IMR-90 (cell line): ENCODE data around the gene CLEC2D. TPM values are rescaled to one million over a fixed set of nuclear protein-coding genes. Genes with fewer than 3 reads are reported as not detected.

Source experiments
- ATAC-seq: fragments of 200-7000 bp; cut with Tn5 transposase; 2 replicates; pipeline ENCODE4 v1.9.1; 2020; ENCODE audit warnings: low read depth, mild to moderate bottlenecking, moderate library complexity
- BruUV-seq: library from RNA; stranded (reverse); fragments of 400-500 nt; replicated peaks from 2 replicates; lab custom pipeline; 2021; lab: Mats Ljungman, UMichigan
- CTCF ChIA-PET: fragments of 300-600 bp; formaldehyde crosslinking; extraction: SDS; loops from one replicate; lab custom pipeline; 2021; ENCODE audit warnings: antibody characterized with exemption; lab: Yijun Ruan, JAX
- POLR2A ChIA-PET: fragments of 300-600 bp; sonication (Branson Sonifier 250); formaldehyde crosslinking; loops from one replicate; lab custom pipeline; 2022; ENCODE audit warnings: antibody characterized with exemption; ENCODE audit not compliant: unreplicated experiment; lab: Charles Lee
- DNase-seq: peaks from one replicate; pipeline ENCODE4 v3.0.0; 2013
- H2AFZ ChIP-seq: replicated peaks from 2 replicates; pipeline ENCODE3; 2013; ENCODE audit warnings: low read length, mild to moderate bottlenecking; ENCODE audit not compliant: poor library complexity
- H2AK5ac ChIP-seq: 2 replicates; pipeline ENCODE4 v1.6.1; 2013; ENCODE audit warnings: low read depth, low read length, inconsistent platforms
- H2AK9ac ChIP-seq: replicated peaks from 2 replicates; pipeline ENCODE3; 2013; ENCODE audit warnings: mild to moderate bottlenecking, low read depth, low read length, moderate library complexity; ENCODE audit not compliant: poor library complexity
- H2BK120ac ChIP-seq: 2 replicates; pipeline ENCODE4 v1.6.1; 2013; ENCODE audit warnings: low read depth, low read length, inconsistent platforms
- H2BK15ac ChIP-seq: 3 replicates; pipeline ENCODE4 v1.6.1; 2013; ENCODE audit warnings: low read depth, low read length, inconsistent platforms
- H2BK20ac ChIP-seq: 2 replicates; pipeline ENCODE4 v1.6.1; 2013; ENCODE audit warnings: low read depth, mild to moderate bottlenecking, inconsistent platforms, low read length, moderate library complexity
- H2BK5ac ChIP-seq: 2 replicates; pipeline ENCODE4 v1.6.1; 2013; ENCODE audit warnings: mild to moderate bottlenecking, low read depth, low read length, inconsistent platforms; ENCODE audit not compliant: poor library complexity, severe bottlenecking
- H3K14ac ChIP-seq: replicated peaks from 2 replicates; pipeline ENCODE4 v1.6.1; 2013; ENCODE audit warnings: low read depth, low read length, inconsistent platforms
- H3K18ac ChIP-seq: 2 replicates; pipeline ENCODE4 v1.6.1; 2013; ENCODE audit warnings: low read depth, low read length, control low read depth
- H3K23ac ChIP-seq: 2 replicates; pipeline ENCODE4 v1.6.1; 2013; ENCODE audit warnings: low read depth, low read length, inconsistent platforms
- H3K27ac ChIP-seq: 2 replicates; pipeline ENCODE4 v1.5.1; 2013; ENCODE audit warnings: mild to moderate bottlenecking, control low read depth, low read length; ENCODE audit not compliant: insufficient read depth
- H3K27me3 ChIP-seq: 2 replicates; pipeline ENCODE4 v1.6.1; 2013; ENCODE audit warnings: low read length; ENCODE audit not compliant: control insufficient read depth, insufficient read depth
- H3K36me3 ChIP-seq: 2 replicates; pipeline ENCODE4 v1.6.1; 2013; ENCODE audit warnings: low read length, mixed read lengths; ENCODE audit not compliant: control insufficient read depth, insufficient read depth
- H3K4ac ChIP-seq: 2 replicates; pipeline ENCODE4 v1.6.1; 2013; ENCODE audit warnings: low read depth, low read length, inconsistent platforms
- H3K4me1 ChIP-seq: 2 replicates; pipeline ENCODE4 v1.6.1; 2013; ENCODE audit warnings: low read length, mixed read lengths; ENCODE audit not compliant: control insufficient read depth, insufficient read depth
- H3K4me2 ChIP-seq: 2 replicates; pipeline ENCODE4 v1.6.1; 2013; ENCODE audit warnings: low read depth, mild to moderate bottlenecking, control low read depth, low read length, moderate library complexity
- H3K4me3 ChIP-seq: 2 replicates; pipeline ENCODE4 v1.5.1; 2013; ENCODE audit warnings: low read depth, mild to moderate bottlenecking, control low read depth, low read length, moderate library complexity; ENCODE audit not compliant: insufficient read depth
- H3K56ac ChIP-seq: 2 replicates; pipeline ENCODE4 v1.6.1; 2013; ENCODE audit warnings: low read length, inconsistent platforms; ENCODE audit not compliant: insufficient read depth; ENCODE audit errors: extremely low read depth
- H3K79me1 ChIP-seq, 2 experiments: 2 replicates each; pipeline ENCODE4 v1.6.1; 2013; ENCODE audit warnings: low read length in 2 of 2, inconsistent platforms in 1 of 2, low read depth in 1 of 2
- H3K9ac ChIP-seq: 2 replicates; pipeline ENCODE4 v1.6.1; 2013; ENCODE audit warnings: low read depth, low read length, control low read depth
- H3K9me1 ChIP-seq: 2 replicates; pipeline ENCODE4 v1.6.1; 2013; ENCODE audit warnings: low read length, inconsistent platforms; ENCODE audit not compliant: insufficient read depth
- H3K9me3 ChIP-seq: 2 replicates; pipeline ENCODE4 v1.6.1; 2013; ENCODE audit warnings: low read length; ENCODE audit not compliant: control insufficient read depth, insufficient read depth
- H4K20me1 ChIP-seq: 2 replicates; pipeline ENCODE4 v1.6.1; 2013; ENCODE audit warnings: low read length, inconsistent platforms; ENCODE audit not compliant: insufficient read depth
- H4K5ac ChIP-seq: 2 replicates; pipeline ENCODE4 v1.6.1; 2013; ENCODE audit warnings: mild to moderate bottlenecking, low read depth, low read length, control low read depth
- H4K8ac ChIP-seq, 2 experiments: 2 replicates each; pipeline ENCODE4 v1.6.1; 2013; ENCODE audit warnings: low read depth in 2 of 2, low read length in 2 of 2, control low read depth in 1 of 2, inconsistent platforms in 1 of 2
- H4K91ac ChIP-seq: 2 replicates; pipeline ENCODE4 v1.6.1; 2013; ENCODE audit warnings: low read depth, low read length, inconsistent platforms; ENCODE audit not compliant: insufficient read depth
- BHLHE40 ChIP-seq: fragments of 150-350 bp; IDR thresholded peaks from 2 replicates; pipeline ENCODE4 v1.6.1; 2016; ENCODE audit warnings: mild to moderate bottlenecking, low read depth, low read length
- CEBPB ChIP-seq: IDR thresholded peaks from 2 replicates; pipeline ENCODE4 v1.6.1; 2012; ENCODE audit warnings: low read depth, low read length, improper control_type of control experiment
- CHD1 ChIP-seq: IDR thresholded peaks from 2 replicates; pipeline ENCODE4 v1.6.1; 2012; ENCODE audit warnings: low read depth, low read length, improper control_type of control experiment
- FOS ChIP-seq: fragments of 150-350 bp; IDR thresholded peaks from 2 replicates; pipeline ENCODE4 v1.6.1; 2016; ENCODE audit warnings: low read depth, low read length
- MAFK ChIP-seq: IDR thresholded peaks from 2 replicates; pipeline ENCODE4 v1.6.1; 2012; ENCODE audit warnings: low read depth, low read length, improper control_type of control experiment
- MAZ ChIP-seq: IDR thresholded peaks from 2 replicates; pipeline ENCODE4 v1.6.1; 2012; ENCODE audit warnings: low read depth, mild to moderate bottlenecking, low read length, improper control_type of control experiment, moderate library complexity, borderline replicate concordance
- MXI1 ChIP-seq: IDR thresholded peaks from 2 replicates; pipeline ENCODE4 v1.6.1; 2012; ENCODE audit warnings: low read depth, mild to moderate bottlenecking, low read length, moderate library complexity, borderline replicate concordance
- NFE2L2 ChIP-seq: fragments of 150-350 bp; IDR thresholded peaks from 2 replicates; pipeline ENCODE4 v1.6.1; 2016; ENCODE audit warnings: low read depth, mild to moderate bottlenecking, low read length
- POLR2A ChIP-seq: IDR thresholded peaks from 2 replicates; pipeline ENCODE4 v1.6.1; 2012; ENCODE audit warnings: mild to moderate bottlenecking, low read depth, low read length
- RAD21 ChIP-seq: IDR thresholded peaks from 2 replicates; pipeline ENCODE4 v1.6.1; 2012; ENCODE audit warnings: low read length, improper control_type of control experiment
- RCOR1 ChIP-seq: IDR thresholded peaks from 2 replicates; pipeline ENCODE4 v1.6.1; 2012; ENCODE audit warnings: mild to moderate bottlenecking, low read length, improper control_type of control experiment; ENCODE audit not compliant: insufficient replicate concordance
- RFX5 ChIP-seq: IDR thresholded peaks from 2 replicates; pipeline ENCODE4 v1.8.0; 2012; ENCODE audit warnings: low read depth, mild to moderate bottlenecking, low read length, moderate library complexity
- SMC3 ChIP-seq: fragments of 150-350 bp; IDR thresholded peaks from 2 replicates; pipeline ENCODE4 v1.6.1; 2016; ENCODE audit warnings: low read depth, mild to moderate bottlenecking, antibody characterized with exemption, low read length, moderate library complexity
- WGBS, 2 experiments: methylation state at CpG; one replicate each; pipeline versions ENCODE4 v1.1.5 to v1.1.7; 2013; ENCODE audit warnings: missing lambda C conversion rate in 2 of 2; ENCODE audit not compliant: insufficient read length in 1 of 2; ENCODE audit errors: extremely low coverage in 2 of 2; 5-methylcytosine and 5-hydroxymethylcytosine counted together
- dilution Hi-C: fragments of 300-500 bp; cut with HindIII; formaldehyde crosslinking; loops from one replicate; pipeline ENCODE4 v1.14.3; 2018; ENCODE audit warnings: low sequenced_read_pairs; ENCODE audit not compliant: unreplicated experiment
- in situ Hi-C: fragments of 300-500 bp; cut with MboI; formaldehyde crosslinking; loops from 3 replicates; pipeline ENCODE4 v1.14.3; 2019; ENCODE audit warnings: low sequenced_read_pairs, inconsistent platforms, mixed read lengths
- intact Hi-C: fragments of 100-400 bp; cut with micrococcal nuclease; formaldehyde crosslinking; loops from 2 replicates; pipeline ENCODE4 v1.10.0; 2022
- polyA plus RNA-seq, 3 experiments: library from polyadenylated mRNA; depleted of rRNA; stranded (reverse); fragments of >200 nt; gene quantifications; 2 replicates each; pipeline ENCODE4 v1.2.3, GENCODE V29; 2012; ENCODE audit warnings: low replicate concordance in 1 of 3
- total RNA-seq: library from RNA; depleted of rRNA; stranded (reverse); fragments of >200 nt; gene quantifications from 2 replicates; pipeline ENCODE4 v1.2.3, GENCODE V29; 2012
- TF ChIP-seq, protein P1 (sequence below): conservative IDR thresholded peaks from 2 replicates; pipeline ENCODE4 v1.5.1; 2012; ENCODE audit warnings: mild to moderate bottlenecking, low read depth, low read length, improper control_type of control experiment
- TF ChIP-seq, protein P2 (sequence below): fragments of 150-350 bp; IDR thresholded peaks from 2 replicates; pipeline ENCODE4 v1.6.1; 2016; ENCODE audit warnings: low read depth, mild to moderate bottlenecking, low read length, moderate library complexity, borderline replicate concordance
- TF ChIP-seq, protein P3 (sequence below): fragments of 150-350 bp; IDR thresholded peaks from 2 replicates; pipeline ENCODE4 v1.6.1; 2017; ENCODE audit warnings: mild to moderate bottlenecking, antibody characterized with exemption, low read length, low read depth

Gene CLEC2D
- total and polyA plus RNA-seq, 2 of the 4 experiments (the other 2 are of a cell fraction), result 0.72 to 1.2 TPM

DNA sequence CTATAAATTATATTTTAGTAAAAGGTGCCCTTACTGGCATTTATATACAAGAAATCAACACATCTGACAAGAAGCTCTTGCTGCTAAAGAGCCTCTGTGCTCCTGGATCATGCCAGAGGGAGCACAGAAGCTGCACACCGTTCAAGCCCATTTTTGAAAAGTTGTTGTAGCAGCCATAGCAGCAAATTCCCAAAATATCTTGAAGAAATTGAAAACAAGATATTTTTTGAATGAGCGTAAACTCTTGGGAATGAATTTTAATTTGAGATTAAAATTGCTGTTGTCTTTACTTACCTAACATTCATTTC, 540 bp upstream of the CLEC2D start:
- no peak overlapping the region for H2AK9ac ChIP-seq
- H3K4me3 ChIP-seq, result no peak overlapping the region
- H2AK5ac ChIP-seq, result no peak overlapping the region
- no peak overlapping the region for H2BK5ac ChIP-seq
- no peak overlapping the region for H2BK120ac ChIP-seq
- no peak overlapping the region for H3K14ac ChIP-seq
- TF ChIP-seq MXI1, result no peak
- no peak for TF ChIP-seq RFX5
- TF ChIP-seq SMC3, result no peak
- TF ChIP-seq RCOR1, result no peak
- TF ChIP-seq, protein P1, sequence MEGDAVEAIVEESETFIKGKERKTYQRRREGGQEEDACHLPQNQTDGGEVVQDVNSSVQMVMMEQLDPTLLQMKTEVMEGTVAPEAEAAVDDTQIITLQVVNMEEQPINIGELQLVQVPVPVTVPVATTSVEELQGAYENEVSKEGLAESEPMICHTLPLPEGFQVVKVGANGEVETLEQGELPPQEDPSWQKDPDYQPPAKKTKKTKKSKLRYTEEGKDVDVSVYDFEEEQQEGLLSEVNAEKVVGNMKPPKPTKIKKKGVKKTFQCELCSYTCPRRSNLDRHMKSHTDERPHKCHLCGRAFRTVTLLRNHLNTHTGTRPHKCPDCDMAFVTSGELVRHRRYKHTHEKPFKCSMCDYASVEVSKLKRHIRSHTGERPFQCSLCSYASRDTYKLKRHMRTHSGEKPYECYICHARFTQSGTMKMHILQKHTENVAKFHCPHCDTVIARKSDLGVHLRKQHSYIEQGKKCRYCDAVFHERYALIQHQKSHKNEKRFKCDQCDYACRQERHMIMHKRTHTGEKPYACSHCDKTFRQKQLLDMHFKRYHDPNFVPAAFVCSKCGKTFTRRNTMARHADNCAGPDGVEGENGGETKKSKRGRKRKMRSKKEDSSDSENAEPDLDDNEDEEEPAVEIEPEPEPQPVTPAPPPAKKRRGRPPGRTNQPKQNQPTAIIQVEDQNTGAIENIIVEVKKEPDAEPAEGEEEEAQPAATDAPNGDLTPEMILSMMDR, result no peak
- TF ChIP-seq BHLHE40, result no peak
- no peak for TF ChIP-seq CEBPB
- no peak for TF ChIP-seq MAZ
- TF ChIP-seq CHD1, result no peak
- TF ChIP-seq RAD21, result no peak
- TF ChIP-seq POLR2A, result no peak
- TF ChIP-seq, protein P2, sequence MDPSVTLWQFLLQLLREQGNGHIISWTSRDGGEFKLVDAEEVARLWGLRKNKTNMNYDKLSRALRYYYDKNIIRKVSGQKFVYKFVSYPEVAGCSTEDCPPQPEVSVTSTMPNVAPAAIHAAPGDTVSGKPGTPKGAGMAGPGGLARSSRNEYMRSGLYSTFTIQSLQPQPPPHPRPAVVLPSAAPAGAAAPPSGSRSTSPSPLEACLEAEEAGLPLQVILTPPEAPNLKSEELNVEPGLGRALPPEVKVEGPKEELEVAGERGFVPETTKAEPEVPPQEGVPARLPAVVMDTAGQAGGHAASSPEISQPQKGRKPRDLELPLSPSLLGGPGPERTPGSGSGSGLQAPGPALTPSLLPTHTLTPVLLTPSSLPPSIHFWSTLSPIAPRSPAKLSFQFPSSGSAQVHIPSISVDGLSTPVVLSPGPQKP, result no peak
- no peak for TF ChIP-seq FOS
- TF ChIP-seq MAFK, result no peak
- TF ChIP-seq NFE2L2, result no peak
- TF ChIP-seq, protein P3, sequence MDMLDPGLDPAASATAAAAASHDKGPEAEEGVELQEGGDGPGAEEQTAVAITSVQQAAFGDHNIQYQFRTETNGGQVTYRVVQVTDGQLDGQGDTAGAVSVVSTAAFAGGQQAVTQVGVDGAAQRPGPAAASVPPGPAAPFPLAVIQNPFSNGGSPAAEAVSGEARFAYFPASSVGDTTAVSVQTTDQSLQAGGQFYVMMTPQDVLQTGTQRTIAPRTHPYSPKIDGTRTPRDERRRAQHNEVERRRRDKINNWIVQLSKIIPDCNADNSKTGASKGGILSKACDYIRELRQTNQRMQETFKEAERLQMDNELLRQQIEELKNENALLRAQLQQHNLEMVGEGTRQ, result no peak
- no peak overlapping the region for H2AFZ ChIP-seq
- DNase-seq (no peak), ATAC-seq (no peak)
- no peak overlapping the region for H3K4ac ChIP-seq
- no peak overlapping the region for H2BK20ac ChIP-seq
- peaks cover 0 to 1% of the 10 kb centered on the region in 2 experiments; a peak in 1 of 4 replicates for H3K79me1 ChIP-seq
- ChIA-PET CTCF (interaction anchor here (0.7 kb wide), 1 partner anchor 1111 kb away, joined by 4 read pairs; no protein-coding TSS in a partner anchor), POLR2A (no interaction called here)
- no peak overlapping the region for H3K4me2 ChIP-seq
- no peak overlapping the region for H4K8ac ChIP-seq
- no TSS peak for BruUV-seq
- no peak overlapping the region for H3K18ac ChIP-seq
- H3K23ac ChIP-seq, result no peak overlapping the region
- peaks cover 5% of the 10 kb centered on the region for H3K9me1 ChIP-seq
- in situ Hi-C loops, result no loop called here
- peaks cover 7% of the 10 kb centered on the region for H3K4me1 ChIP-seq
- H4K91ac ChIP-seq, result no peak overlapping the region
- H2BK15ac ChIP-seq, result no peak overlapping the region
- intact Hi-C loops, result no loop called here
- H3K27ac ChIP-seq, result no peak overlapping the region
- H3K56ac ChIP-seq, result no peak overlapping the region
- no peak overlapping the region for H3K9ac ChIP-seq
- H4K20me1 ChIP-seq, result no peaks in the 10 kb centered on the region
- no CpG with 5 or more reads among the region's 2 CpGs for WGBS, 2 experiments
- H4K5ac ChIP-seq, result no peak overlapping the region
- no peaks in the 10 kb centered on the region for H3K27me3 ChIP-seq
- dilution Hi-C loops, result no loop called here
- H3K36me3 ChIP-seq, result 0 out of 2 replicates have a peak, but pooled peaks cover 1% of the 10 kb centered on the region
- H3K9me3 ChIP-seq, result no peaks in the 10 kb centered on the region
